ENCODE measurements around the gene KCNQ5.

GRCh38 chr6:73180076-73180738 is 558.3 kb downstream of the KCNQ5 start:
- TF ChIP-seq POLR2A (IDR thresholded peaks at IDR 0.05): no peak
- TF ChIP-seq, protein P1, sequence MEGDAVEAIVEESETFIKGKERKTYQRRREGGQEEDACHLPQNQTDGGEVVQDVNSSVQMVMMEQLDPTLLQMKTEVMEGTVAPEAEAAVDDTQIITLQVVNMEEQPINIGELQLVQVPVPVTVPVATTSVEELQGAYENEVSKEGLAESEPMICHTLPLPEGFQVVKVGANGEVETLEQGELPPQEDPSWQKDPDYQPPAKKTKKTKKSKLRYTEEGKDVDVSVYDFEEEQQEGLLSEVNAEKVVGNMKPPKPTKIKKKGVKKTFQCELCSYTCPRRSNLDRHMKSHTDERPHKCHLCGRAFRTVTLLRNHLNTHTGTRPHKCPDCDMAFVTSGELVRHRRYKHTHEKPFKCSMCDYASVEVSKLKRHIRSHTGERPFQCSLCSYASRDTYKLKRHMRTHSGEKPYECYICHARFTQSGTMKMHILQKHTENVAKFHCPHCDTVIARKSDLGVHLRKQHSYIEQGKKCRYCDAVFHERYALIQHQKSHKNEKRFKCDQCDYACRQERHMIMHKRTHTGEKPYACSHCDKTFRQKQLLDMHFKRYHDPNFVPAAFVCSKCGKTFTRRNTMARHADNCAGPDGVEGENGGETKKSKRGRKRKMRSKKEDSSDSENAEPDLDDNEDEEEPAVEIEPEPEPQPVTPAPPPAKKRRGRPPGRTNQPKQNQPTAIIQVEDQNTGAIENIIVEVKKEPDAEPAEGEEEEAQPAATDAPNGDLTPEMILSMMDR (IDR thresholded peaks at IDR 0.05): no peak
